GM21529 (cell line): ENCODE data around the gene OLIG1.

Source experiments
- ATAC-seq: cut with Tn5 transposase; IDR thresholded peaks from one replicate; pipeline ENCODE4 v1.9.1; 2021; ENCODE audit not compliant: unreplicated experiment

The OLIG1 gene, protein sequence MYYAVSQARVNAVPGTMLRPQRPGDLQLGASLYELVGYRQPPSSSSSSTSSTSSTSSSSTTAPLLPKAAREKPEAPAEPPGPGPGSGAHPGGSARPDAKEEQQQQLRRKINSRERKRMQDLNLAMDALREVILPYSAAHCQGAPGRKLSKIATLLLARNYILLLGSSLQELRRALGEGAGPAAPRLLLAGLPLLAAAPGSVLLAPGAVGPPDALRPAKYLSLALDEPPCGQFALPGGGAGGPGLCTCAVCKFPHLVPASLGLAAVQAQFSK

DNA sequence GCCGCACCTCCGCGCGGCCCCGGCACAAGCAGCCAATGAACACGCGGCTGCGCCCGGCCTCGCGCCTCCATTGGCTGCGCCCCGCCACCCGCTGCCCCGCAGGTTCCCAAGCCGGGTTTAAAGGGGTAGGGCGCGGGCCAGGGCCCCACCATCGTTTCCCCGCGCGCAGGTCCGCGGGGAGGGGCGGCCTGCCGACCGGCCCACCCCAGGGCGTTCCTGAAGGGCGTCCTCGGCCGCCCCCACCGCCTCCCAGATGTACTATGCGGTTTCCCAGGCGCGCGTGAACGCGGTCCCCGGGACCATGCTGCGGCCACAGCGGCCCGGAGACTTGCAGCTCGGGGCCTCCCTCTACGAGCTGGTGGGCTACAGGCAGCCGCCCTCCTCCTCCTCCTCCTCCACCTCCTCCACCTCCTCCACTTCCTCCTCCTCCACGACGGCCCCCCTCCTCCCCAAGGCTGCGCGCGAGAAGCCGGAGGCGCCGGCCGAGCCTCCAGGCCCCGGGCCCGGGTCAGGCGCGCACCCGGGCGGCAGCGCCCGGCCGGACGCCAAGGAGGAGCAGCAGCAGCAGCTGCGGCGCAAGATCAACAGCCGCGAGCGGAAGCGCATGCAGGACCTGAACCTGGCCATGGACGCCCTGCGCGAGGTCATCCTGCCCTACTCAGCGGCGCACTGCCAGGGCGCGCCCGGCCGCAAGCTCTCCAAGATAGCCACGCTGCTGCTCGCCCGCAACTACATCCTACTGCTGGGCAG is at the start of gene OLIG1:
OLIG1 (plus strand) TSS at position 148 of the 750 bp plus-strand sequence; CDS start at position 254, 106 bp downstream.
- no peak for ATAC-seq

DNA sequence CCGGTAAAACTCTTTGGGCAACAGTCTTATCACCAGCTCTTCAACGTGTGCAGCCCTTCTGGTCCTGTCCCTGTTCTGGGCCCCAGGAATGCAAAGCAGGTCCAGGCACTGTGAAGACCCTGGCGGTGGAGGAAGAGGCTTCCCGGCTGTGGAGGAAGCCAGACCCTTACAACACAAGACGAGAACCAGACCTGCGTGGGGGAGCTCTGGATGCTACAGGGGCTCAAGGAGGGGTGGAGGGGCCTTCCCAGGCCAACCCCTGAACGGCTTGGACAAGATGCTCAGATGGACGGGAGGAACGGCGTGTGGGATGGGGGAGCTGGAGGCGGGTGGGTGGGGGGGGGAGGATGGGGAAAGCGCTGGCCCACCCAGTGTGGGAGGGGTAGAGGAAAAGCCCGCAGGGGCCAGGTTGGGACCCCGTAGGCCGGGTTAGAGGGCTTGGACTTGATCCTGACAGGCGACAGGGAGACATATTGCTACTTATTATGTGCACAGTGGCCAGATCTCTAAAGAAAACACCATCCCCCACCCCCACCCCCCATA is 49.3 kb upstream of the OLIG1 start:
- no peak for ATAC-seq

DNA sequence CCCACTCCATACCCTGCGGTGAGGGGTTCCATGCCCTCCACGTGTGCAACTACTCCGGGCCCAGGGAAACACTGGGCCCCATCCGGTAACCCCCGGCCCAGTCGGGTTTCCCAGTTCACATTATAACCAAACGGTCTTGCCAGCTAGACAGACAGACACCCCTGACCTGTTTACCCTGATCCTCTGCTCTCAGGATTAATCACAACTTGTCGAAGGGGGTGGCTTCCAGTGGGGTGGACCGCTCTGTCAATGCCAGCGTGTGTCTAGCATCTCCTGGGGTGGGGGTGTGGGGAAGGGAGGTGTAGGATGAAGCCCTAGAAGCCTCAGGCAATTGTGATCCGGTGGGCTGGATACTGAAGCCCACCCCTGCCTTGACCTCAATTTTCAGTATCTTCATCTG is 48.8 kb upstream of the OLIG1 start:
- no peak for ATAC-seq

DNA sequence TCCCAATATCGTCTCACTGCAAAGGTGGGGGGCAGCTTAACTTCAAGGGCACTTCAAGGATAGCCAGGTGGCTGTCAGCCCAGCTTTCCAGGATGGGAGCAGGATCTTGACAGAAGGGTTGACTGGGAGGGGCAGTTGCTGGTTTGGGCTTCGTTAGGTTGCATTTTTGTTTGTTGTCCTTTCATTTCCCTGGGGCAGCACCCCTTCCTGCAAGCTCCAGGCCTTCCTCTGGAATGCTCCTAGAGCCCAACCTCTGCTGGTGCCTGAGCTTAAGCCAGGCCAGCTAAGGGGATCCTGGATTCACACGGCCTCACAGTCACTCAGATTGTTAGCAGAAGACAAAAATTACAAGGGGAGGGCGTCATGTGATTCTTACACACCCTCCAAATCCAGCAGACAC is 48.3 kb upstream of the OLIG1 start:
- no peak for ATAC-seq

DNA sequence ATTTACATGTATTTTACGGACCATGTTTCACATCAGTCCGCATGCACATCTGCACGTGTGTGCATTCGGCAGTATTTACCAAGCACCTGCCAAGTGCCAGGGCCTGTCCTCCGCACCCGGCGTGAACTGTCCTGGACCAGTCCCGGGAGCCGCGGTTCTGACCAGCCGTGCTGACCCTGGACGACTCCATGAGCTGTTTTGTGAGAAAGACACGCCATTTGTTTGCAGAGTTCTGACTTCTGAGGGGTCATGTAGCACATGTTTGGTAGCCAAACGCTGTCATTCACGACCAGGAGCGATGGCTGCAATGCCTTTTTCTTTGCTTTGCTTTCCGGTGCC is 47.5 kb upstream of the OLIG1 start:
- ATAC-seq = no peak

DNA sequence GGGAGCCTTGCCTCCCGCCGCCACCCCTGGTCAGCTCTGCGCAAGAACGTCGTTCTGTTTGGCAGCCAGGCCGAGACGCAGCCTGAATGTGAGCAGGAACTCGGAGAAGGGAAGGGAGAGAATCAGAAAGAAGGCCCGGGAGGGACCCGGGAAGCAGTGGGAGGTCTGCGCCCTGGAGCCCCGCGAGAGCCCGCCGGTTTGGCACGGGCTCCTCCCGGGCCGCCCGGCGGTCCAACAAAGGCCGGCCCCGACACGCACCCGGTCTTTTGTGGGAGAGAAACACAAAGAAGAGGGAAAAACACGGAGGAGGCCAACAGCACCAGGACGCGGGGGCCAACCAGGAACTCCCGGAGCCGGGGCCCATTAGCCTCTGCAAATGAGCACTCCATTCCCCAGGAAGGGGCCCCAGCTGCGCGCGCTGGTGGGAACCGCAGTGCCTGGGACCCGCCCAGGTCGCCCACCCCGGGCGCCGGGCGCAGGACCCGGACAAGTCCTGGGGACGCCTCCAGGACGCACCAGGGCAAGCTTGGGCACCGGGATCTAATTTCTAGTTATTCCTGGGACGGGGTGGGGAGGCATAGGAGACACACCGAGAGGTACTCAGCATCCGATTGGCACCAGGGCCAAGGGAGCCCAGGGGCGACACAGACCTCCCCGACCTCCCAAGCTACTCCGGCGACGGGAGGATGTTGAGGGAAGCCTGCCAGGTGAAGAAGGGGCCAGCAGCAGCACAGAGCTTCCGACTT is 46.9 kb upstream of the OLIG1 start:
- ATAC-seq = no peak

DNA sequence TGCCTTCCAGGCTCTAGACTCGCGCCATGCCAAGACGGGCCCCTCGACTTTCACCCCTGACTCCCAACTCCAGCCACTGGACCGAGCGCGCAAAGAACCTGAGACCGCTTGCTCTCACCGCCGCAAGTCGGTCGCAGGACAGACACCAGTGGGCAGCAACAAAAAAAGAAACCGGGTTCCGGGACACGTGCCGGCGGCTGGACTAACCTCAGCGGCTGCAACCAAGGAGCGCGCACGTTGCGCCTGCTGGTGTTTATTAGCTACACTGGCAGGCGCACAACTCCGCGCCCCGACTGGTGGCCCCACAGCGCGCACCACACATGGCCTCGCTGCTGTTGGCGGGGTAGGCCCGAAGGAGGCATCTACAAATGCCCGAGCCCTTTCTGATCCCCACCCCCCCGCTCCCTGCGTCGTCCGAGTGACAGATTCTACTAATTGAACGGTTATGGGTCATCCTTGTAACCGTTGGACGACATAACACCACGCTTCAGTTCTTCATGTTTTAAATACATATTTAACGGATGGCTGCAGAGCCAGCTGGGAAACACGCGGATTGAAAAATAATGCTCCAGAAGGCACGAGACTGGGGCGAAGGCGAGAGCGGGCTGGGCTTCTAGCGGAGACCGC is 46.3 kb upstream of the OLIG1 start:
- no peak for ATAC-seq

DNA sequence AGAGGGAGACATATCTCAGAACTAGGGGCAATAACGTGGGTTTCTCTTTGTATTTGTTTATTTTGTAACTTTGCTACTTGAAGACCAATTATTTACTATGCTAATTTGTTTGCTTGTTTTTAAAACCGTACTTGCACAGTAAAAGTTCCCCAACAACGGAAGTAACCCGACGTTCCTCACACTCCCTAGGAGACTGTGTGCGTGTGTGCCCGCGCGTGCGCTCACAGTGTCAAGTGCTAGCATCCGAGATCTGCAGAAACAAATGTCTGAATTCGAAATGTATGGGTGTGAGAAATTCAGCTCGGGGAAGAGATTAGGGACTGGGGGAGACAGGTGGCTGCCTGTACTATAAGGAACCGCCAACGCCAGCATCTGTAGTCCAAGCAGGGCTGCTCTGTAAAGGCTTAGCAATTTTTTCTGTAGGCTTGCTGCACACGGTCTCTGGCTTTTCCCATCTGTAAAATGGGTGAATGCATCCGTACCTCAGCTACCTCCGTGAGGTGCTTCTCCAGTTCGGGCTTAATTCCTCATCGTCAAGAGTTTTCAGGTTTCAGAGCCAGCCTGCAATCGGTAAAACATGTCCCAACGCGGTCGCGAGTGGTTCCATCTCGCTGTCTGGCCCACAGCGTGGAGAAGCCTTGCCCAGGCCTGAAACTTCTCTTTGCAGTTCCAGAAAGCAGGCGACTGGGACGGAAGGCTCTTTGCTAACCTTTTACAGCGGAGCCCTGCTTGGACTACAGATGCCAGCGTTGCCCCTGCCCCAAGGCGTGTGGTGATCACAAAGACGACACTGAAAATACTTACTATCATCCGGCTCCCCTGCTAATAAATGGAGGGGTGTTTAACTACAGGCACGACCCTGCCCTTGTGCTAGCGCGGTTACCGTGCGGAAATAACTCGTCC is 45.5 kb upstream of the OLIG1 start:
- ATAC-seq = no peak

DNA sequence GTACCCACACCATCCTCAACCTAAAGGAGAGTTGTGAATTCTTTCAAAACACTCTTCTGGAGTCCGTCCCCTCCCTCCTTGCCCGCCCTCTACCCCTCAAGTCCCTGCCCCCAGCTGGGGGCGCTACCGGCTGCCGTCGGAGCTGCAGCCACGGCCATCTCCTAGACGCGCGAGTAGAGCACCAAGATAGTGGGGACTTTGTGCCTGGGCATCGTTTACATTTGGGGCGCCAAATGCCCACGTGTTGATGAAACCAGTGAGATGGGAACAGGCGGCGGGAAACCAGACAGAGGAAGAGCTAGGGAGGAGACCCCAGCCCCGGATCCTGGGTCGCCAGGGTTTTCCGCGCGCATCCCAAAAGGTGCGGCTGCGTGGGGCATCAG is 44.8 kb upstream of the OLIG1 start:
- ATAC-seq = no peak

DNA sequence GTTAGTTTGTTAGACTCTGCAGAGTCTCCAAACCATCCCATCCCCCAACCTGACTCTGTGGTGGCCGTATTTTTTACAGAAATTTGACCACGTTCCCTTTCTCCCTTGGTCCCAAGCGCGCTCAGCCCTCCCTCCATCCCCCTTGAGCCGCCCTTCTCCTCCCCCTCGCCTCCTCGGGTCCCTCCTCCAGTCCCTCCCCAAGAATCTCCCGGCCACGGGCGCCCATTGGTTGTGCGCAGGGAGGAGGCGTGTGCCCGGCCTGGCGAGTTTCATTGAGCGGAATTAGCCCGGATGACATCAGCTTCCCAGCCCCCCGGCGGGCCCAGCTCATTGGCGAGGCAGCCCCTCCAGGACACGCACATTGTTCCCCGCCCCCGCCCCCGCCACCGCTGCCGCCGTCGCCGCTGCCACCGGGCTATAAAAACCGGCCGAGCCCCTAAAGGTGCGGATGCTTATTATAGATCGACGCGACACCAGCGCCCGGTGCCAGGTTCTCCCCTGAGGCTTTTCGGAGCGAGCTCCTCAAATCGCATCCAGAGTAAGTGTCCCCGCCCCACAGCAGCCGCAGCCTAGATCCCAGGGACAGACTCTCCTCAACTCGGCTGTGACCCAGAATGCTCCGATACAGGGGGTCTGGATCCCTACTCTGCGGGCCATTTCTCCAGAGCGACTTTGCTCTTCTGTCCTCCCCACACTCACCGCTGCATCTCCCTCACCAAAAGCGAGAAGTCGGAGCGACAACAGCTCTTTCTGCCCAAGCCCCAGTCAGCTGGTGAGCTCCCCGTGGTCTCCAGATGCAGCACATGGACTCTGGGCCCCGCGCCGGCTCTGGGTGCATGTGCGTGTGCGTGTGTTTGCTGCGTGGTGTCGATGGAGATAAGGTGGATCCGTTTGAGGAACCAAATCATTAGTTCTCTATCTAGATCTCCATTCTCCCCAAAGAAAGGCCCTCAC is 44.2 kb upstream of the OLIG1 start, which contains the start of gene OLIG2:
OLIG2 (plus strand) TSS at position 447 of the 954 bp plus-strand sequence. CDS start 928 bp downstream, outside the sequence.
- no peak for ATAC-seq

DNA sequence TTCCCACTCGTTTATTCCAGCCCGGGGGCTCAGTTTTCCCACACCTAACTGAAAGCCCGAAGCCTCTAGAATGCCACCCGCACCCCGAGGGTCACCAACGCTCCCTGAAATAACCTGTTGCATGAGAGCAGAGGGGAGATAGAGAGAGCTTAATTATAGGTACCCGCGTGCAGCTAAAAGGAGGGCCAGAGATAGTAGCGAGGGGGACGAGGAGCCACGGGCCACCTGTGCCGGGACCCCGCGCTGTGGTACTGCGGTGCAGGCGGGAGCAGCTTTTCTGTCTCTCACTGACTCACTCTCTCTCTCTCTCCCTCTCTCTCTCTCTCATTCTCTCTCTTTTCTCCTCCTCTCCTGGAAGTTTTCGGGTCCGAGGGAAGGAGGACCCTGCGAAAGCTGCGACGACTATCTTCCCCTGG is 43.5 kb upstream of the OLIG1 start:
- no peak for ATAC-seq

DNA sequence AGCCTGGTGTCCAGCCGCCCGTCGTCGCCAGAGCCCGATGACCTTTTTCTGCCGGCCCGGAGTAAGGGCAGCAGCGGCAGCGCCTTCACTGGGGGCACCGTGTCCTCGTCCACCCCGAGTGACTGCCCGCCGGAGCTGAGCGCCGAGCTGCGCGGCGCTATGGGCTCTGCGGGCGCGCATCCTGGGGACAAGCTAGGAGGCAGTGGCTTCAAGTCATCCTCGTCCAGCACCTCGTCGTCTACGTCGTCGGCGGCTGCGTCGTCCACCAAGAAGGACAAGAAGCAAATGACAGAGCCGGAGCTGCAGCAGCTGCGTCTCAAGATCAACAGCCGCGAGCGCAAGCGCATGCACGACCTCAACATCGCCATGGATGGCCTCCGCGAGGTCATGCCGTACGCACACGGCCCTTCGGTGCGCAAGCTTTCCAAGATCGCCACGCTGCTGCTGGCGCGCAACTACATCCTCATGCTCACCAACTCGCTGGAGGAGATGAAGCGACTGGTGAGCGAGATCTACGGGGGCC is 43.0 kb upstream of the OLIG1 start:
- no peak for ATAC-seq

DNA sequence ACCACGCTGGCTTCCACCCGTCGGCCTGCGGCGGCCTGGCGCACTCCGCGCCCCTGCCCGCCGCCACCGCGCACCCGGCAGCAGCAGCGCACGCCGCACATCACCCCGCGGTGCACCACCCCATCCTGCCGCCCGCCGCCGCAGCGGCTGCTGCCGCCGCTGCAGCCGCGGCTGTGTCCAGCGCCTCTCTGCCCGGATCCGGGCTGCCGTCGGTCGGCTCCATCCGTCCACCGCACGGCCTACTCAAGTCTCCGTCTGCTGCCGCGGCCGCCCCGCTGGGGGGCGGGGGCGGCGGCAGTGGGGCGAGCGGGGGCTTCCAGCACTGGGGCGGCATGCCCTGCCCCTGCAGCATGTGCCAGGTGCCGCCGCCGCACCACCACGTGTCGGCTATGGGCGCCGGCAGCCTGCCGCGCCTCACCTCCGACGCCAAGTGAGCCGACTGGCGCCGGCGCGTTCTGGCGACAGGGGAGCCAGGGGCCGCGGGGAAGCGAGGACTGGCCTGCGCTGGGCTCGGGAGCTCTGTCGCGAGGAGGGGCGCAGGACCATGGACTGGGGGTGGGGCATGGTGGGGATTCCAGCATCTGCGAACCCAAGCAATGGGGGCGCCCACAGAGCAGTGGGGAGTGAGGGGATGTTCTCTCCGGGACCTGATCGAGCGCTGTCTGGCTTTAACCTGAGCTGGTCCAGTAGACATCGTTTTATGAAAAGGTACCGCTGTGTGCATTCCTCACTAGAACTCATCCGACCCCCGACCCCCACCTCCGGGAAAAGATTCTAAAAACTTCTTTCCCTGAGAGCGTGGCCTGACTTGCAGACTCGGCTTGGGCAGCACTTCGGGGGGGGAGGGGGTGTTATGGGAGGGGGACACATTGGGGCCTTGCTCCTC is 42.3 kb upstream of the OLIG1 start:
- no peak for ATAC-seq

DNA sequence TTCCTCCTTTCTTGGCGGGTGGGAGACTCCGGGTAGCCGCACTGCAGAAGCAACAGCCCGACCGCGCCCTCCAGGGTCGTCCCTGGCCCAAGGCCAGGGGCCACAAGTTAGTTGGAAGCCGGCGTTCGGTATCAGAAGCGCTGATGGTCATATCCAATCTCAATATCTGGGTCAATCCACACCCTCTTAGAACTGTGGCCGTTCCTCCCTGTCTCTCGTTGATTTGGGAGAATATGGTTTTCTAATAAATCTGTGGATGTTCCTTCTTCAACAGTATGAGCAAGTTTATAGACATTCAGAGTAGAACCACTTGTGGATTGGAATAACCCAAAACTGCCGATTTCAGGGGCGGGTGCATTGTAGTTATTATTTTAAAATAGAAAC is 41.7 kb upstream of the OLIG1 start:
- ATAC-seq = no peak

DNA sequence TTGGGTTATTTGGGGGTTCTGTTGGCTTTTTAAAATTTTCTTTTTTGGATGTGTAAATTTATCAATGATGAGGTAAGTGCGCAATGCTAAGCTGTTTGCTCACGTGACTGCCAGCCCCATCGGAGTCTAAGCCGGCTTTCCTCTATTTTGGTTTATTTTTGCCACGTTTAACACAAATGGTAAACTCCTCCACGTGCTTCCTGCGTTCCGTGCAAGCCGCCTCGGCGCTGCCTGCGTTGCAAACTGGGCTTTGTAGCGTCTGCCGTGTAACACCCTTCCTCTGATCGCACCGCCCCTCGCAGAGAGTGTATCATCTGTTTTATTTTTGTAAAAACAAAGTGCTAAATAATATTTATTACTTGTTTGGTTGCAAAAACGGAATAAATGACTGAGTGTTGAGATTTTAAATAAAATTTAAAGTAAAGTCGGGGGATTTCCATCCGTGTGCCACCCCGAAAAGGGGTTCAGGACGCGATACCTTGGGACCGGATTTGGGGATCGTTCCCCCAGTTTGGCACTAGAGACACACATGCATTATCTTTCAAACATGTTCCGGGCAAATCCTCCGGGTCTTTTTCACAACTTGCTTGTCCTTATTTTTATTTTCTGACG is 41.1 kb upstream of the OLIG1 start:
- no peak for ATAC-seq

DNA sequence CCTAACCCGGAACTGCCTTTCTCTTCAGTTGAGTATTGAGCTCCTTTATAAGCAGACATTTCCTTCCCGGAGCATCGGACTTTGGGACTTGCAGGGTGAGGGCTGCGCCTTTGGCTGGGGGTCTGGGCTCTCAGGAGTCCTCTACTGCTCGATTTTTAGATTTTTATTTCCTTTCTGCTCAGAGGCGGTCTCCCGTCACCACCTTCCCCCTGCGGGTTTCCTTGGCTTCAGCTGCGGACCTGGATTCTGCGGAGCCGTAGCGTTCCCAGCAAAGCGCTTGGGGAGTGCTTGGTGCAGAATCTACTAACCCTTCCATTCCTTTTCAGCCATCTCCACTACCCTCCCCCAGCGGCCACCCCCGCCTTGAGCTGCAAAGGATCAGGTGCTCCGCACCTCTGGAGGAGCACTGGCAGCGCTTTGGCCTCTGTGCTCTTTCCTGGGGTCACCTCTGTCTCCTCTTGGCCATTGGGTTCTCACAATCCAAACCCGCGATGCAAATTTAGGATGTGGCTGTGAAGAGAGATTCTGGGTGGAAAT is 40.5 kb upstream of the OLIG1 start:
- no peak for ATAC-seq

DNA sequence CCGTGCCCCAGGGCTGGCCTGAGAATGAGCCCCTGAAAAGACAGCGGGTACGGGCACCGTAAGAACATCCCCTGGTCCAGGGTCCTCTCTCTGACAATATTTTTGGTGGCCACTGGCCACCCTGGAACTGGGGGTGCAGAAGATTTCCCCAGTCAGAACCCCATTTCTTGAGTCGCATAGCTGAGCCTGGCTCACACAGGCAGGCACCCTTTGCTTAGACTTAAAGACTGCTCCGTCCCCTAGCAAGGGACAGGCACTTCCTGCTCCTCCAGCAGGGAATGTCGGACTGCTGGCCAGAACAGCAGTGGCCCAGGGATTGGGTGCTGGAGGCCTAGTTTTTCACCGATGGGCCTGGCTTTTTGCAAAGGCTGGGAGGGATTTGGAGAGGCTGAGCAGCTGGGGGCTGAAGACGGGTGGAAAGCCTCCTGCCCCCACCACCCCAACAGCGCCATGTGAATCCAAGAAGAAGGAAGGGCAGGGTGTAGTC is 39.9 kb upstream of the OLIG1 start:
- ATAC-seq = no peak
